OCI-M2 (cell line): ENCODE measurements around the gene FBP2.
"Not testable (repeated sequence)": the region's sequence is repeated elsewhere in the genome, so short reads cannot be mapped to it uniquely, and the experiment has no call there.

Source experiments
- DNase-seq: peaks from one replicate; lab custom pipeline; 2025; ENCODE audit not compliant: unreplicated experiment; lab: John Stamatoyannopoulos, UW

Gene FBP2

DNA sequence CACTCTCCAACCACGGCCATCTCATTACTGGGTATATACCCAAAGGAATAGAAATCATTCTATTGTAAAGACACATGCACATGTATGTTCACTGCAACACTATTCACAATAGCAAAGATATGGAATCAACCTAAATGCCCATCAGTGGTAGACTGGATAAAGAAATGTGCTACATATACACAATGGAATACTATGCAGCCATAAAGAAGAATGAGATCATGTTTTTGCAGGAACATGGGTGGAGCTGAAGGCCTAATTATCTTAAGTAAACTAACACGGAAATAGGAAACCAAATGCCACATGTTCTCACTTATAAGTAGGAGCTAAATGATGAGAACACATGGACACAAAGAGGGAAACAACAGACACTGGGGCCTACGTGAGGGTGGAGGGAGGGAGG, 29.3 kb downstream of the FBP2 start:
- DNase-seq, result not testable (repeated sequence)

GRCh38 chr9:94563548-94563947, 30.1 kb downstream of the FBP2 start:
- no peak for DNase-seq

DNA sequence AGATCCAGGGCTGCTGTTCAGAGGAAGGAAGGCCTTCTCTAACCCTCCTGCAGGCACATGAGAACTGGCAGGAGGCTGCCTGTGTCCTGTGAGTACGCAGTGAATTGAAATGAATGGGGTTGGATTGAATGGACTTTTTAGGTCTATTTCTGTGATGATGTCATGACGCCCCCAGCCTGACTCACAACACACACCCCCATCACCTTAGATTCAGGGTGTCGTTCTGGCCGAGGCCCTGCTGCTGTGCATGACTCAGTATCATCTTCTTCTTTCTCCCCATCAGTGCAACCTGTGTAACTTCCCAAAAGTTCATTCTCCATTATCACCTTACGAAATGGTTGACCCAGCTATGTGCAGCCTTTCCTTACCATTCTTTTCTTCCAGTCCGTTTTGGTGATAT, 33.4 kb downstream of the FBP2 start:
- DNase-seq, result no peak

DNA sequence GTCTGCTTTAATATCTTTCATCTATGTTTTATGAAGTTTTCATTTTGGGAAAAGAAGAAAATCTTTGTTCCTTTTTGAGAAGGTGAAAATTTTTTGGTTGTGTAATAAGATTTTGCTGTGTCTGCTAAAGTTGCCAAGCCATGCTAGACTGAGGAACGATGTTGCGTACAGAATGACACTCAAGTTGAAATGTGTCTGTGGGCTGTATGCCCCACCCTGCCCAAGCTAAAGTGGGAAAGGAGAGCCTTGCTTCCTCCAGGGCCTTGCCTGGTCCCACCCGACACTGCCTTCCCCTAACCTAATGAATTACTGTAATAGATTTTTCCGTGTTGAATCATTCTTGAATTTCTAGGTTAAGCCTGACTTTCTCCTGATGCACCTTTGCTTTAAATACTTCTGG, 36.2 kb downstream of the FBP2 start:
- DNase-seq, result no peak

GRCh38 chr9:94554439-94555331, 38.9 kb downstream of the FBP2 start, which contains the start of gene PCAT7:
Gene PCAT7 (plus strand): TSS chr9:94555083.
- peak; percentile 67 for DNase-seq

DNA sequence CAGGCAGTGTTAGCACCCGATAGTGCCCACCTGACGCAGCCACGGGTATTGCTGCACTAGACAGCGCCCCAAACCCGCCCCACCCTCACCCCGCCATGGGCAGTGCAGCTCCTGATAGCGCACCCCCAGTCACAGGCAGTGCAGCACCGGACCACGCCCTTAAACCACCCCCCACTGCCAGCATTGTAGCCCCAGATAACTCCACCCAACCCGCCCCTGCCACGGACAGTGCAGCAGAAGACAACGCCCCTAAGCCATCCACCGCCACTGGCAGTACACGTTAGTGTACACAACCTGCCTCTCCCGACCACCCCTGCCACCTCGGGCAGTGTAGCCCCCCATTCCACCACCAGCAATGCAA, 39.6 kb downstream of the FBP2 start:
- peak; percentile 67 for DNase-seq

- no peak for DNase-seq
These were observed 40.3 kb downstream of the FBP2 start for GRCh38 chr9:94553029-94553938.

DNA sequence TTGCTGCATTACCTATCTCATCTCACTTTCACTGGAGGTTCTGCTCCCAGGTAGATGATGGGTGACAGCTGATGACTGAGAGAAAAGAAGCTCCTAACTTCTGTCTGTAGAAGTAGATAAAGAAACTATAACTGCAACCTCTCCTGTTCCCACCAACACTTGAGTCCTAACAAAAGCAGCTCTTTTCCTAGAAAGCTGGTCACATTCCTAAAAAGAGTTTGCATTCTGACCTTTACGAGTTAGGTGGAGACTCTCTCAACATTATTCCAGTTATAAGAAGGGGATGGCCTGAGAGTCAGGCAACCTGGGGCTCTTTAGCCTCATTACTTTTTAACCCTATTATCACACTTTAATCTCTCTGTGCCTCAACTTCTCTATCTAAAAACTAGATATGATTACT, 47.7 kb downstream of the FBP2 start:
- DNase-seq, result no peak

DNA sequence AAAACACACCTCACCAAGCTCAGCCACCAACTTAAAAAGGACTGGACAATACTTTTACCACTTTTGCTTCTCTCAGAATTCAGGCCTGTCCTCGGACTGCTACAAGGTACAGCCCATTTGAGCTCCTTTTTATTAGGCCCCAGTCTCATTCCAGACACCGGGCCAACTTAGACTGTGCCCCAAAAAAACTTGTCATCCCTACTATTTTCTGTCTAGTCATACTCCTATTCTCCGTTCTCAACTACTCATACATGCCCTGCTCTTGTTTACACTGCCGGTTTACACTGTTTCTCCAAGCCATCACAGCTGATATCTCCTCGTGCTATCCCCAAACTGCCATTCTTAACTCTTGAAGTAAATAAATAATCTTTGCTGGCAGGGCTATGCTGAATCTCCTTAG, 49.3 kb downstream of the FBP2 start:
- DNase-seq, result not testable (repeated sequence)

DNA sequence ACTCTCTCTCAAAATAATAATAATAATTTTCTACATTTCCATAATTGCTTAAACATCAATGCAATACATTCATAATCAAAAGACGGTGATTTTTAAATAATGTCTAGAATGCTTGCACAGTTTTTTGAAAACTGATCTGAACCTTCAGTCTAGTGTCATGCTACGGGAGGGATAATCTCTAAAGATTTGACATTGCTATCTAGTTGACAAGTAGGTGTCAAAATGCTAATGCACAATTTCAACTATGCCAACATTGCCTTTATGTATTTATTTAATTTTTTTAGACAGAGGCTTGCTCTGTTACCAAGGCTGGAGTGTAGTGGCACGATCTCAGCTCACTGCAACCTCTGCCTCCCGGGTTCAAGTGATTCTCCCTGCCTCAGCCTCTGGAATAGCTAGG, 54.7 kb downstream of the FBP2 start:
- no peak for DNase-seq

DNA sequence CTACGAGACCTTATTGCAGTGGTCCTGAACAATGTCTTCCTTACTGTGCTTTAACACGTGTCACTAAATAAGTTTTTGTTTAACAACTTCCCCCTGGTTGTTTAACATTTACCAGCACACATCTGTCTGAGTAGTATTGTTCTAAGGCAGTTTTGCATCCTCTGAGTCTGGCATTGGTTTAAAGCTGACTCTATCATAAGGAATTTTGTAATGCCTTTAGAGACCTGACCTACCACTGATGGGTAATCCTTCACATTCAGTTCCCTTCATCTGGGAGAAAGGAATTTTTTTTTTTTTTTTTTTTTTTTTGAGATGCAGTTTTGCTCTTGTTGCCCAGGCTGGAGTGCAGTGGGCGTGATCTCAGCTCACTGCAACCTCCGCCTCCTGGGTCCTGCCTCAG, 58.7 kb downstream of the FBP2 start:
- DNase-seq, result no peak

DNA sequence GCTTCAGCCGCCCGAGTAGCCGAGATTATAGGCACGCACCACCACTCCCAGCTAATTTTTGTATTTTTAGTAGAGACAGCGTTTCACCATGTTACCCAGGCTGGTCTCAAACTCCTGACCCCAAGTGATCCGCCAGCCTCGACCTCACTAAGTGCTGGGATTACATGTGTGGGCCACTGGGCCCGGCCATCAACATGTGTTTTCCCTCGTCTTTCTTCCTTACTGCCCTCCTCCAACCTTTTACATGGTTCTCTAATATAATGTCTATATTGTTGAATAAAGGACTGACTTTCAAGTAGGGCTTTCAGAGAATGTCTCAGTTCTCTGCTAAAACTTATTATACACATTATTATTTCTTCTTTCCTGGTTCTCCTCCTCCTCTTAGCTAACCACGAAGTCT, 60.0 kb downstream of the FBP2 start:
- no peak for DNase-seq

- DNase-seq, result no peak
These were observed 60.5 kb downstream of the FBP2 start for GRCh38 chr9:94533155-94533554.

DNA sequence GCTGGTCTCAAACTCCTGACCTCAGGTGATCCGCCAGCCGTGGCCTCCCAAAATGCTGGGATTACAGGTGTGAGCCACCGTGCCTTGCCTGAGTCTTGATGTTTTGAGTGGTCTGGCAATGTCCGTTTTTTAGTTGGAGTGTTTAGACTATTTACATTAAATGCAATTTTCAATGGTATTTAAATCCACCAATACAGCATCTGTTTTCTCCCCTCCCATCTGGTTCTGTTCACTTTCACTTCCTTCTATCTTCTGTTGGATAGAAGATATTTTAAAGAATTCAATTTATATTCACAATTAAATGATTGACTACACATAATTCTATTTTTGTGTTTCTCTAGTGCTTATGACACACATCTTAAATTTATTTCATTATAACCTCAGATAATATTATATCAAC, 64.7 kb downstream of the FBP2 start:
- DNase-seq, result no peak

DNA sequence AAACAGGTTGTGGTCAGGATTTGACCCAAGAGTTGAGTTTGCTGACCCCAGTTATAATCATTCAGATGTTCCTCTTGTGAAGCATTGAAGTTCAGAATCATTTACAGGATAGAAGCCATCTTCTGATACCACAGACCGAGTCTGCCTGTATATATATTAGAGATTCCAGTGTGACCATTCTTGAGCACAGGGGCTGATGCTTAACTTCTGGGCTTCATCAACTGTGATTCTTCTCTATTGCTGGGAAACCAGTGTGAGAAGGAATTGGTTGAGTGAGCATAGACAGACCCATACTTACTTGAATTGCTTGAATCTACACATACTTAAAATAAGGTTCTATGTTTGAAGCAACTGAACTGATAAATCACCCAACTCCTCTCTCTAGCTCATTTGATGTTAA, 66.7 kb downstream of the FBP2 start:
- no peak for DNase-seq

GRCh38 chr9:94526271-94526670, 67.4 kb downstream of the FBP2 start:
- no peak for DNase-seq

DNA sequence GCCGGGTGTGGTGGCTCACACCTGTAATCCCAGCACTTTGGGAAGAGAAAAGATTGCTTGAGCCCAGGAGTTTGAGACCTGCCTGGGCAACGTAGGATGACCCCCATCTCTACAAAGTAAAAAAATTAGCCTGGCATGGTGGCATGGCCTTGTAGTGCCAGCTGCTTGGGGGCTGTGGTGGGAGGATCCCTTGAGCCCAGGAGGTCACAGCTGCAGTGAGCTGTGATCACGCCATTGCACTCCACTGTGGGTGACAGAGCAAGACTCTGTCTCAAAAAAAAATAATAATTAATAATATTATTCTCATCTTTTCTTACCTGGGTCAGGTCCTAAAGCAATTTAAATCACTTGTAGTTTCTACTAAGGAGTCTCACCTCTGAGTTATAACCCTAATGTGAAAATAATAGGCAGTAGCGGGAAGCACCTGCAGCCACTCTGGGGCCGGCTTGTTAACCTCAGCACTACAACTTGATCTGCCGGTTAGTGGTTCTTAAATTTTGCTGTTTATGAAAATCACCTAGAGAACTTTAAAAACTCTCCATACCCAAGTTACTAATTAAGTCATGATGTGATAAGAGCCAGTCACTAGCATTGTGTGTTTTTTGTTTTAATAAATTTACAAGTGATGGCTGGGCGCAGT, 68.1 kb downstream of the FBP2 start:
- no peak for DNase-seq

GRCh38 chr9:94517254-94517653, 76.4 kb downstream of the FBP2 start:
- no peak for DNase-seq

GRCh38 chr9:94514722-94515121, 78.9 kb downstream of the FBP2 start:
- no peak for DNase-seq

GRCh38 chr9:94511955-94512265, 81.7 kb downstream of the FBP2 start:
- no peak for DNase-seq

DNA sequence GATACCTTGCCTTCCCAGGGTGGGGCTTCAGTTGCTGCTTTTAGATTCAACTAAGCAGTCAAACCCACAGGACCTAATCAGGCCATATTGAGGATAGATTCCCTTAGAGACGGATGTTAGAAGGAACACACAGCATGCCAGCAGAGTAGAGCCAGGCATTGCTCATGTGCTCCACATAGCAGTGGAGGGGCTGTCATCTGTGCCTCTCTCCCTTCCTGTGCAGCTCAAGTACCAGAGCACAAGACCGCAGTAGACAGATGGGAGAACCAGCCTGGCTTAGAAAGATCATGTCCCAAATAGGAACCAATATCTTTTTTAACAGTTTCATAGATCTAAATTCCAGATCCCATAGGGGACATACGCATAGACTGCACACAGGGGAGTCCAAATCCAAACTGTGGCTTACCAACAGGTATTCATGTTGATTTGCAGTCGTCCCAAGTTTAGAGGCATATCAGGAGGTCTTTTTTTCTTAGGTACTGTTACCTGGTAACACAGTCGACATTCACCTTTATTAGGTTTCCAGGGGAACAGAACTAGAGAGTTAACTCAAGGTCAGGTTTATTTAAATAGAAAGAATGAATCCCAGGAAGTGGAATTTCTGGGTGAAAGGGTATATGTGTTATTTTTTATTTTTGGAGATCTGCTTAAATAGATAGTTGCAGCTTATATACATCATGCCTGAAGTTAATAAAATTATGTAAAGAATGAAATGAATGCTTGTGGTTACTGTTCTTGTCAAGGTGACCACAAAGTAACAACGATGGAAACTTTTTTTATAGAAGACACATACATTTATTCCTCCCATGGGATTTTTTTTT, 82.3 kb downstream of the FBP2 start:
- no peak for DNase-seq
